Measurements from ENCODE around the gene C6orf47.

- TF ChIP-seq POLR2A (IDR thresholded peaks at IDR 0.05; ENCODE audit: low read length) (no peak), GATA1 (IDR thresholded peaks at IDR 0.05; ENCODE audit: low read depth, low read length) (no peak)
These were observed 16.3 kb upstream of the C6orf47 start for GRCh38 chr6:31676904-31677303.

All from erythroblast (primary cell).